Esophagus squamous epithelium (tissue), 5 donors: ENCODE results near the gene ATP6V0A4. TPM values are rescaled to one million over a fixed set of nuclear protein-coding genes. Genes with fewer than 3 reads are reported as not detected.

Experiments used
- DNase-seq: peaks from one replicate; lab custom pipeline; 2025; lab: John Stamatoyannopoulos, UW
- H3K27ac ChIP-seq, 4 donors: fragments of 200-600 bp; sonication (generic); one replicate each; pipeline ENCODE4 v1.5.1; 2016 to 2019; ENCODE audit warnings: mild to moderate bottlenecking in 1 of 4
- H3K27me3 ChIP-seq, 4 donors: fragments of 200-600 bp; sonication (generic); 1 replicate in 3 of 4; 2 replicates in 1 of 4; pipeline versions ENCODE4 v1.5.1 to v1.6.0; 2017 to 2021; ENCODE audit warnings: antibody characterized with exemption in 1 of 4
- H3K36me3 ChIP-seq, 3 donors: fragments of 200-600 bp; sonication (generic); one replicate each; pipeline ENCODE4 v1.5.1; 2016 to 2019
- H3K4me1 ChIP-seq, 3 donors: fragments of 200-600 bp; sonication (generic); one replicate each; pipeline ENCODE4 v1.5.1; 2017 to 2019
- H3K4me3 ChIP-seq, 4 donors: fragments of 200-600 bp; sonication (generic); 1 replicate in 3 of 4; 2 replicates in 1 of 4; pipeline ENCODE4 v1.5.1; 2016 to 2019; ENCODE audit warnings: mild to moderate bottlenecking in 2 of 4, moderate library complexity in 1 of 4
- H3K9me3 ChIP-seq, 3 donors: fragments of 200-600 bp; sonication (generic); one replicate each; pipeline ENCODE4 v1.5.1; 2016 to 2019
- CTCF ChIP-seq, 6 experiments: fragments of 450-650 bp in 4 of 6; fragments of 200-600 bp in 2 of 6; sonication (generic) in 2 of 6; IDR thresholded peaks; one replicate each; pipeline ENCODE4 v1.5.1; 2016 to 2019; ENCODE audit warnings: antibody characterized with exemption in 6 of 6, mild to moderate bottlenecking in 4 of 6, moderate library complexity in 4 of 6
- POLR2A ChIP-seq, 4 donors: fragments of 450-650 bp; IDR thresholded peaks; one replicate each; pipeline ENCODE4 v1.6.1; 2017; ENCODE audit warnings: antibody characterized with exemption in 4 of 4, mild to moderate bottlenecking in 4 of 4, moderate library complexity in 3 of 4
- WGBS, 2 donors: methylation state at CpG; one replicate each; pipeline ENCODE4 v1.1.5; 2018; 5-methylcytosine and 5-hydroxymethylcytosine counted together
- intact Hi-C: fragments of 100-400 bp; cut with DNase I; formaldehyde crosslinking; loops from one replicate; pipeline ENCODE4 v1.15.0; 2022
- total RNA-seq, 4 donors: library from RNA; depleted of rRNA; stranded (reverse); fragments of >200 nt; gene quantifications; one replicate each; pipeline ENCODE4 v1.1.0, GENCODE V29; 2016
- donor health status: DM: yes; HTN: yes; CAD: no.

ATP6V0A4 gene
- total RNA-seq, 4 donors from 2014 or later, result 0.95 to 11.7 (median 5.6) TPM

- H3K36me3 ChIP-seq, result no peaks in the 10 kb centered on the region
- TF ChIP-seq CTCF (IDR thresholded peaks at IDR 0.05) (no peak), POLR2A (IDR thresholded peaks at IDR 0.05) (no peak)
- no peaks in the 10 kb centered on the region for H3K9me3 ChIP-seq
- H3K27ac ChIP-seq, result no peak overlapping the region
- peaks cover 0 to 12% (median 4%) of the 10 kb centered on the region in 3 donors for H3K4me1 ChIP-seq
- 76 to 94% methylated on average over 2 of the region's 2 CpGs for WGBS, 2 donors
- DNase-seq, result no peak
- intact Hi-C loops, result no loop called here
- H3K4me3 ChIP-seq, result no peak overlapping the region
- peaks cover 0 to 24% (median 0%) of the 10 kb centered on the region in 4 donors for H3K27me3 ChIP-seq
Measured at GRCh38 chr7:138668229-138668596, 129.8 kb downstream of the ATP6V0A4 start.

DNA sequence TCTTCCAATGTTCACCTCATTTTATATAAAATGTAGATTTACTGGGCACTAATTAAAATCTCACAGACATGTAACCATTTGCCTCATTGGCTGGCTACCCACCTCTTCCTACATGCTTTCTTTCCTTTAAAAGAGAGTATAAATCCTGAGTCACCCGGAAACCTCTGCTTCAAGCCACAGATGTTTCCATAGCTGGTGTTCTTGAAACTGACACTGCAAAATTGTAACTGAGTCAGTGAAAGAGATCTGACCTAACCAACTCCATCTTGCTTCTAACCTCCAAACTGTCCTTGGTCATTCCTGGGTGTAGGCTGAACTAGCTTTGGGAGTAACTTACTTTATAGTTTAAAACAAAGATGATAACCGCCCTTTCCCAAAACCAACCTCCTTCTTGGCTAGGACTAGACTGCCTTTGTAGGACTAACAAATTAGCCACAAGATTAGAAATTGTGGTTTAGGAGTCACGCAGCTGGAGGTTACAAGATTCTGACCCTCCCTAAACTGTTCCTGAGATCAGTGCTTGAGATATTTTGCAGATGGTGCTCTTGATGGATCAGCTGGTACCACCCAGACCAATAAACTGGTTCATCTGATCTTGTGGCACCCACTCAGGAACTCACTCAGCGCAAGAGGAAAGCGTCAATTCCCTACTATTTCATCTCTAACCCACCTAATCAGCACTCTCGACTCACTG lies 130.3 kb downstream of the ATP6V0A4 start:
- 80 to 83% methylated on average over 5 to 6 of the region's 6 CpGs for WGBS, 2 donors
- Histone ChIP-seq H3K27me3 (peaks cover 0 to 24% (median 0%) of the 10 kb centered on the region in 4 donors), H3K9me3 (no peaks in the 10 kb centered on the region), H3K4me3 (no peak overlapping the region), H3K4me1 (peaks cover 0 to 12% (median 4%) of the 10 kb centered on the region in 3 donors), H3K27ac (no peak overlapping the region), H3K36me3 (no peaks in the 10 kb centered on the region)
- DNase-seq, result no peak
- TF ChIP-seq CTCF (IDR thresholded peaks at IDR 0.05) (no peak), POLR2A (IDR thresholded peaks at IDR 0.05) (no peak)
- intact Hi-C loops, result no loop called here

DNA sequence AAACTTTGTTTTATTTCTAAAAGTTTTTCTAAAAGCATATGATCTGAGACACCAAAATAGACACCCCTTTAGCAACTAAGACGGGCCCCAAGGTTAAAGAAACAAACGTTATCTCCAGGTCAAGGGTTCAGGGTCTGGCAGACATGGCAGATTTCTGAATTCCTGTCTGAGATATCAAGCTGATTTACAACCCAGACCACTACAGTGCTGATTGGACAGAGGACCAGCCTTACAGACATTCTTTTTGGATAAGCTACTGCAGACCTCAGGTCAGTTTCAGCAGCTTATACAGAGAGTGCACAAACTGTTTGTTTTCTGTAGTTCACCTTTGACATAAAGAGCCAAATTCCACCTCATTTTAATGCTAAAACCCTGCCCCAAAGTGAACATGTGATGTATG lies 131.6 kb downstream of the ATP6V0A4 start:
- Histone ChIP-seq H3K9me3 (no peaks in the 10 kb centered on the region), H3K36me3 (no peaks in the 10 kb centered on the region), H3K4me1 (peaks cover 0 to 12% (median 4%) of the 10 kb centered on the region in 3 donors), H3K4me3 (no peak overlapping the region), H3K27ac (no peak overlapping the region), H3K27me3 (peaks cover 0 to 34% (median 0%) of the 10 kb centered on the region in 4 donors)
- TF ChIP-seq POLR2A (IDR thresholded peaks at IDR 0.05) (no peak), CTCF (IDR thresholded peaks at IDR 0.05) (no peak)
- intact Hi-C loops, result no loop called here
- 22 to 26% methylated on average over 2 of the region's 2 CpGs for WGBS, 2 donors
- DNase-seq, result no peak

- 65 to 66% methylated on average over 4 of the region's 4 CpGs for WGBS, 2 donors
- no peaks in the 10 kb centered on the region for H3K9me3 ChIP-seq
- H3K4me1 ChIP-seq, result peaks cover 0 to 12% (median 4%) of the 10 kb centered on the region in 3 donors
- H3K36me3 ChIP-seq, result no peaks in the 10 kb centered on the region
- no peak overlapping the region for H3K27ac ChIP-seq
- H3K27me3 ChIP-seq, result peaks cover 0 to 34% (median 0%) of the 10 kb centered on the region in 4 donors
- intact Hi-C loops, result no loop called here
- TF ChIP-seq CTCF (IDR thresholded peaks at IDR 0.05) (no peak), POLR2A (IDR thresholded peaks at IDR 0.05) (no peak)
- no peak overlapping the region for H3K4me3 ChIP-seq
- no peak for DNase-seq
Measured at GRCh38 chr7:138665669-138666140, 132.3 kb downstream of the ATP6V0A4 start.

DNA sequence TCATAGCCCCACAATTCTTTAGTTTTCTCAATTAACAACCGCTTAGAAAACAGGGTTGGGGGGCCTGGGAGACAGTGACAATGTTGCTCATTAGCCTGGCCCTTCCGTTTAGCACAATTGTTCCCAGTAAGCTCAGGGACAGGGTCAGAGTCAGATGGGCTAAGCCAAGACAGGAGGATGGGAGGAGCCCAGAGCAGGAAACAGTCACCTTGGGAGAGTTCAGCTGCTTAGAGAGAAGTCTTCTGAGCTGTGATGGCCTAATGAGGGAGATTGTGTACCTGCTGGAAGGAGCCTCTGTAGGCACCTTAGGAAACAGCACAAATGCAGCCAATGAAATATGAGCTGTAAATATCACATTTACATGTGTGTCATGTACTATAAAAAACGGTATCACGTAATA lies 132.7 kb downstream of the ATP6V0A4 start:
- H3K4me1 ChIP-seq, result peaks cover 0 to 12% (median 4%) of the 10 kb centered on the region in 3 donors
- 83 to 100% methylated on average over 2 to 3 of the region's 4 CpGs for WGBS, 2 donors
- peaks cover 0 to 34% (median 0%) of the 10 kb centered on the region in 4 donors for H3K27me3 ChIP-seq
- no peak overlapping the region for H3K27ac ChIP-seq
- TF ChIP-seq POLR2A (IDR thresholded peaks at IDR 0.05), result no peak
- TF ChIP-seq CTCF (IDR thresholded peaks at IDR 0.05), result no peak
- H3K9me3 ChIP-seq, result no peaks in the 10 kb centered on the region
- H3K36me3 ChIP-seq, result no peaks in the 10 kb centered on the region
- intact Hi-C loops, result no loop called here
- H3K4me3 ChIP-seq, result no peak overlapping the region
- DNase-seq, result no peak
